Activated CD4-positive, alpha-beta T cell treated with anti-CD3 and anti-CD28 coated beads, Interleukin-2, amount 10 ng/mL, durations not matched to agents 7 days and 5 days (primary cell): Measurements from ENCODE around the gene ANKS1B. TPM values are rescaled to one million over a fixed set of nuclear protein-coding genes. Genes with fewer than 3 reads are reported as not detected.
"Not testable (repeated sequence)": the region's sequence is repeated elsewhere in the genome, so short reads cannot be mapped to it uniquely, and the experiment has no call there.

ENCODE experiments used
- CTCF ChIA-PET: fragments of 350-600 bp; sonication (Branson Sonifier 250); formaldehyde crosslinking; loops from one replicate; lab custom pipeline; 2021; ENCODE audit warnings: antibody characterized with exemption; lab: Charles Lee
- POLR2A ChIA-PET: fragments of 350-600 bp; sonication (Branson Sonifier 250); formaldehyde crosslinking; loops from one replicate; lab custom pipeline; 2021; ENCODE audit warnings: antibody characterized with exemption; lab: Charles Lee
- DNase-seq: peaks from one replicate; pipeline ENCODE4 v3.0.0-alpha.2; 2020
- H3K27ac Mint-ChIP-seq: one replicate; pipeline ENCODE4 v1.8.0; 2021; ENCODE audit warnings: mild to moderate bottlenecking, moderate library complexity, mixed read lengths
- H3K27me3 Mint-ChIP-seq: one replicate; pipeline ENCODE4 v1.8.0; 2021; ENCODE audit warnings: mixed read lengths
- H3K36me3 Mint-ChIP-seq: one replicate; pipeline ENCODE4 v1.8.0; 2021; ENCODE audit warnings: low read depth, mixed read lengths
- H3K4me1 Mint-ChIP-seq: one replicate; pipeline ENCODE4 v1.8.0; 2021; ENCODE audit warnings: mixed read lengths
- H3K4me3 Mint-ChIP-seq: one replicate; pipeline ENCODE4 v1.8.0; 2021; ENCODE audit warnings: mild to moderate bottlenecking, moderate library complexity, mixed read lengths
- H3K9me3 Mint-ChIP-seq: one replicate; pipeline ENCODE4 v1.8.0; 2021; ENCODE audit warnings: mixed read lengths
- total RNA-seq, 2 experiments: library from RNA; stranded (reverse); gene quantifications; one replicate each; pipeline ENCODE4 v1.2.3, GENCODE V29; 2021

Gene ANKS1B
- total RNA-seq, 2 experiments from 2014 or later, result 0.17 to 0.25 TPM

DNA sequence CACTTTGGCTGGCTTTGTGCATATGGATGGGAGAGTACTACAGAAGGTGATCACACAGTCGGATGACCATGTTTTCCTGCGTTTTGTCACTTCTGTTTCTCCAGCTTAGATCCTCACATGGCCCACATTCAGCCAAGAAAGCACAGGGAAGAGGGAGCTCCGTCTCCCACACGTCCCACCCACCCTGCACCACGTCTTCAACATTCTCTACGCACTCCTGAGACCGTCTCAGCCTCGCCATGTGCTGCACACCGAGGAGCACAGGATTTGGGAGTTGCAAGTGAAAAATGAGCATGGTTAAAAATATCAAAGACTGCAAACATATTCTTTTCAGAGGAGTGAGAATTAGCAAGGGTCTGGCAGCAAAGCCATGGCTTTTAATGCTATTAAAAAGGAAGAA is 1217.5 kb downstream of the ANKS1B start:
- POLR2A ChIA-PET, result no interaction called here

DNA sequence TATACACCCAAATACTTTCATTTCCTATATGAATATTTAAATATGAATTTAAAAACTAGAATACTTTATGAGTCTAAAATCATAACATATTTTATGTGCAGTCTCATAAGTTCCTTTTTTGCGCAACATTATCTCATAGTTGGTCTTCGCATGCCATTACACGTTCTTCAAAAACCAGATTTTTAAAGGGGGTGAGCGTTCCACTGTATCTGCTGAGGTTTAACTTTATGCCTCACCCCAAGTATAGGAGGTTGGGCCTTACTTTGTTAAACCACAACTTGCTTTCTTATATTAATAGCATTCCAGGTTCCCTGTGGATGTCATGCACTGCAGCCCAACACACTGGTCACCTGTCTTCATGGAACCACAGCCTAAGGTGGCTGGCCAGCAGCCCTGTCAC is 1221.1 kb downstream of the ANKS1B start:
- CTCF ChIA-PET, result no interaction called here
- no peaks in the 10 kb centered on the region for H3K36me3 Mint-ChIP-seq
- H3K27me3 Mint-ChIP-seq, result peaks cover 4% of the 10 kb centered on the region
- H3K9me3 Mint-ChIP-seq, result no peaks in the 10 kb centered on the region
- POLR2A ChIA-PET, result no interaction called here
- DNase-seq, result no peak
- H3K4me3 Mint-ChIP-seq, result no peak overlapping the region
- H3K27ac Mint-ChIP-seq, result no peak overlapping the region
- no peaks in the 10 kb centered on the region for H3K4me1 Mint-ChIP-seq

More for the DNA sequence above, 1217.5 kb downstream of the ANKS1B start:
- Mint-ChIP-seq H3K27me3 (peaks cover 4% of the 10 kb centered on the region), H3K4me1 (peaks cover 2% of the 10 kb centered on the region), H3K27ac (no peak overlapping the region), H3K36me3 (no peaks in the 10 kb centered on the region), H3K4me3 (no peak overlapping the region), H3K9me3 (no peaks in the 10 kb centered on the region)
- CTCF ChIA-PET, result no interaction called here
- DNase-seq, result no peak

DNA sequence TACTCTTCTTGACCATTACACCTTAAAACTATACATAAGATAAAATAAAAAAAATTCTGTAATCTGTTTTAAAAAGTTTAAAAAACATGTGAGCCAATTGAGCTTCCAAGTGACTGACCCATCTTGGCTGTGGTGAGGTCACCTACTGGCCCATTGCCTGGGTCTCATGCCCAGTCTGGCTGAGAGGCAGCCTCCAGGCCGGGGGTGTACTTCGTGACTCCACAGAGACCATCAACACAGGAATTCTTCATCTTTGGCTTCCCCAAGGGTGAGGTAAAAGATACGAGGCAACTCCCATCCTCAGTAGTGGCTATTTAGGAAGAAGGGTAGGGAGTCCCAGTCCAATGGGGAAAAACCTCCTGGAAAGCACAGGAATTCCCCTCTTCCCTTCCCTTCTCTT is 1226.4 kb downstream of the ANKS1B start:
- H3K27ac Mint-ChIP-seq, result no peak overlapping the region
- ChIA-PET POLR2A (no interaction called here), CTCF (interaction anchor here (0.6 to 1.3 kb wide), 4 partner anchors 18 to 295 kb away, joined by 3 to 4 read pairs (median 3); no protein-coding TSS in a partner anchor)
- no peak overlapping the region for H3K4me3 Mint-ChIP-seq
- peaks cover 8% of the 10 kb centered on the region for H3K4me1 Mint-ChIP-seq
- no peaks in the 10 kb centered on the region for H3K9me3 Mint-ChIP-seq
- no peak for DNase-seq
- no peaks in the 10 kb centered on the region for H3K36me3 Mint-ChIP-seq
- no peaks in the 10 kb centered on the region for H3K27me3 Mint-ChIP-seq

DNA sequence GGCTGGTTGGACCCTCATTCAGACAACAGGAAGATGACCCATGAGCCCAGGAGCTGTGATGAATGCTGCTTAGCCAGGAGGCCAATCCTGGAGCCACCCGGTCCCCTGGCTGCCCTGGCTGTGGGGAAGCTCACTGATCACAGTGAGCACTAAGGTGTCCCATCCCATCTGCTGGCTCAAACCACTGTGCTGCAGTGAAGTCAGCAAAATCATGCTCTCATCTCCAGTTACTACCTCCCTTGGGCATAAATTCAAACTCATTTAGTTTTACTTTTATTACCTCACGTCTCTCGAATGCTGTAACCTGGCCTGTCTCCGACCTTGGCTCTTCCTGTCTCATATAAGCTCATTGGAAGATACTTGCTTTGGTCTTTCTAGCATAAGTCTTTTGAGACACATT is 1227.3 kb downstream of the ANKS1B start:
- H3K36me3 Mint-ChIP-seq, result no peaks in the 10 kb centered on the region
- H3K4me1 Mint-ChIP-seq, result peaks cover 8% of the 10 kb centered on the region
- ChIA-PET CTCF (interaction anchor here (0.6 to 1.3 kb wide), 4 partner anchors 15 to 680 kb away, joined by 3 to 4 read pairs (median 3); no protein-coding TSS in a partner anchor), POLR2A (no interaction called here)
- H3K9me3 Mint-ChIP-seq, result no peaks in the 10 kb centered on the region
- H3K27me3 Mint-ChIP-seq, result no peaks in the 10 kb centered on the region
- H3K27ac Mint-ChIP-seq, result no peak overlapping the region
- no peak overlapping the region for H3K4me3 Mint-ChIP-seq
- no peak for DNase-seq

DNA sequence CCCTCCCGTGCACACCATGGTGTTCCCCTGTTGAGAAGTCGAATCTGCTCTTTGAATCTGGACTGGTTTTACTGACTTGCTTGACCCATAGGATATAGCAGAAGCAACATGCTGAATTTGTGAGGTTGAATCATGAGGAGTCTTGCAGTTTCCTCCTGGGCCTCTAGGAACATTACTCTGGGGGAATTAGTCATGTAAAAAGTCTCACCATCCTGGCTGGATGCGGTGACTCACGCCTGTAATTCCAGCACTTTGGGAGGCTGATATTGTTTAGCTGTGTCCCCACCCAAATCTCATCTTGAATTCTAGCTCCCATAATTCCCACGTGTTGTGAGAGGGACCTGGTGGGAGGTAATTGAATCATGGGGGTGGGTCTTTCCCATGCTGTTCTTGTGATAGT is 1228.9 kb downstream of the ANKS1B start:
- H3K36me3 Mint-ChIP-seq, H3K27me3 Mint-ChIP-seq, DNase-seq, H3K9me3 Mint-ChIP-seq, POLR2A ChIA-PET, H3K4me3 Mint-ChIP-seq, H3K4me1 Mint-ChIP-seq, H3K27ac Mint-ChIP-seq: not testable (repeated sequence)
- CTCF ChIA-PET, result interaction anchor here (1.0 to 1.5 kb wide), 2 partner anchors 16 to 79 kb away, joined by 3 to 4 read pairs; no protein-coding TSS in a partner anchor

DNA sequence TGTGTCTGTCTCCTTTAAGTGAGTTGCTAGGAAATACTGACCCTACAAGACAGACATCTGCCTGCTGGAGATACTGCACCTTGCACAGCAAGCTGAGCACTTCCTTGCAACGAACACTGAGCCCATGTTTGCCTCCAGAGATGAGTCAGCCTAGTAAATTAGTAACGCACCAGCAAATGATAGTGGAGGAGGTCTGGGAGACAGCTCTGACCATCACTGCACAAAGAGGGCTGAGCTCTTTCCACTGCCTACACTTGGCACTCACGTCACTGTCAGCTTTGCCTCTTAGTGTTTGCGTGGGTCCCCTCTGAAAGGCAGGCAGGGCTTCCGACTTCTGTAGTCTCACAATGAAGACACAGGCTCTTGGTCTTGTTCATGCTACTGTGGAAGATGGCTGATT is 1230.6 kb downstream of the ANKS1B start:
- H3K27ac Mint-ChIP-seq, result no peak overlapping the region
- no peaks in the 10 kb centered on the region for H3K36me3 Mint-ChIP-seq
- ChIA-PET POLR2A (interaction anchor here (0.6 to 0.7 kb wide), 2 partner anchors 15 to 1612 kb away, joined by 3 read pairs; no protein-coding TSS in a partner anchor), CTCF (interaction anchor here (0.8 to 1.8 kb wide), 2 partner anchors 11 to 33 kb away, joined by 4 to 5 read pairs; no protein-coding TSS in a partner anchor)
- H3K4me1 Mint-ChIP-seq, result peaks cover 8% of the 10 kb centered on the region
- no peak overlapping the region for H3K4me3 Mint-ChIP-seq
- no peak for DNase-seq
- H3K9me3 Mint-ChIP-seq, result no peaks in the 10 kb centered on the region
- no peaks in the 10 kb centered on the region for H3K27me3 Mint-ChIP-seq

DNA sequence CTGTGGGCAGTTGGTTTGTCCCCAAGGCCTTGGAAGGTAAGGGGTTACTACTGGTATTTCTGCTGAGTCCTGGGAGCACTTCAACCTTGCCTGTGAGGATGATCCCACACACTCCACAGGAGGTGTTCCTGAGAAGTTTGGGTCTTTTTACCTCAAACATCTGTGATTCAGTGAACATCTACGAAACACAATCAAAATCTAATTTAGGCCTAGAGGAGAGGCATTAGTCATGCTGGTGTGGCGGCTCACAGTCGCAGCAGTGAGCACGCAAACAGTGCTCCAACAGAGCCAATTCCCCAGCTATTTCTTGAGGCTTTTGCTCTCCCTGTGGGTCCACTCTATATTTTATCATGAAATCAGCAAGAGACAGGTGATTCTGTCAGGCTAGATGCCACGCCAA is 1232.0 kb downstream of the ANKS1B start:
- CTCF ChIA-PET, result interaction anchor here (0.7 to 2.8 kb wide), 5 partner anchors 9 to 101 kb away, joined by 3 to 11 read pairs (median 4); no protein-coding TSS in a partner anchor
- Mint-ChIP-seq H3K27me3 (peaks cover under 1% of the 10 kb centered on the region), H3K9me3 (no peaks in the 10 kb centered on the region), H3K27ac (no peak overlapping the region), H3K4me1 (peaks cover 8% of the 10 kb centered on the region), H3K4me3 (no peak overlapping the region), H3K36me3 (no peaks in the 10 kb centered on the region)
- no peak for DNase-seq
- POLR2A ChIA-PET, result no interaction called here

DNA sequence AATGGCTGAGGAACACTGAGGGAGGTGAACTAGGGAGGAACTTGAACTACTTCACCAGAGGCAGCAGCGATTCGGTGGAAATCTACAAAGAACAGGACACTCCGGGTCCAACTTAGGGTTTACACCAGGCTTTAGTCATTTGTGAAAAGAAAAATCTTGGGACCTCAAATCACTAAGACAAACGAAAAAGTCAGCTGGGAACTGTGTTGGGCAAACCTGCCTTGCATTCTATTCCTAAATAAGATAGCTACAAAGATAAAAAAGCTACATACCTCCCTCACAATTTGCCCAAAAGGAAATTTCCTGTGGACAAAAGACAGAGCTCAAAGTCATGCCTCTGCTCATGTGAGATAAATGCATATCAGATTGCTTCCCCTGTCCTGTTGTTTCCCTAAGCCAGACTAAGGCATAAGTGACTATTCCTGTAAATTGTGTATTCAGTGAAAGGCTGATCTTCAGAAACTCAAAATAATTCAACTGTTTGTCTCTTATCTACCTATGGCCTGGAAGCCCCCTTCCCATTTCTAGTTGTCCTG is 1233.1 kb downstream of the ANKS1B start:
- no peaks in the 10 kb centered on the region for H3K36me3 Mint-ChIP-seq
- no peak overlapping the region for H3K4me3 Mint-ChIP-seq
- peaks cover 12% of the 10 kb centered on the region for H3K27me3 Mint-ChIP-seq
- H3K9me3 Mint-ChIP-seq, result no peaks in the 10 kb centered on the region
- H3K4me1 Mint-ChIP-seq, result peaks cover 12% of the 10 kb centered on the region
- ChIA-PET CTCF (interaction anchor here (1.7 to 2.8 kb wide), 2 partner anchors 11 to 13 kb away, joined by 3 to 11 read pairs; no protein-coding TSS in a partner anchor), POLR2A (no interaction called here)
- no peak for DNase-seq
- no peak overlapping the region for H3K27ac Mint-ChIP-seq

DNA sequence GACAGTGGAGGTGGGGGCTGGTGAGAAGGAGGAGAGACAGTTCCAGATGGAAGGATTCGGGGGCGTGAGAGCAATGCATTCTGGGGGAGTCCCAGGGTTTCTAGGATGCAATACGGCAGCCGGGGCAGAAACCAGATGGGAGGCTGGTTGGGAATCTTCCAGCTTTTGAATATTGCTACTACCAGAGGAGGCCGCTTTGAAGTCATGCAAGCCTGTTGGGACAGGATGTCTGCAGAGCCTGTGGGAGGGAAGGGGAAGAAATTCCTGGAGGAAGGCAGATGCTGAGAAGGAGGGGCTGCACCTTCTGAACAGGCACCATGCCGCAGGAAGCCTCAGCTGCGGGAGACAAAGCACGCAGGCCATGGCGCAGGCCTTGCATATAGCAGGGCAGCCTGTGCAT is 1234.2 kb downstream of the ANKS1B start:
- Mint-ChIP-seq H3K27me3 (peaks cover 20% of the 10 kb centered on the region), H3K4me3 (no peak overlapping the region), H3K27ac (no peak overlapping the region), H3K9me3 (no peaks in the 10 kb centered on the region), H3K4me1 (peaks cover 23% of the 10 kb centered on the region), H3K36me3 (no peaks in the 10 kb centered on the region)
- DNase-seq, result no peak
- ChIA-PET CTCF (interaction anchor here (1.5 to 2.8 kb wide), 2 partner anchors 10 to 21 kb away, joined by 3 to 11 read pairs; no protein-coding TSS in a partner anchor), POLR2A (no interaction called here)

DNA sequence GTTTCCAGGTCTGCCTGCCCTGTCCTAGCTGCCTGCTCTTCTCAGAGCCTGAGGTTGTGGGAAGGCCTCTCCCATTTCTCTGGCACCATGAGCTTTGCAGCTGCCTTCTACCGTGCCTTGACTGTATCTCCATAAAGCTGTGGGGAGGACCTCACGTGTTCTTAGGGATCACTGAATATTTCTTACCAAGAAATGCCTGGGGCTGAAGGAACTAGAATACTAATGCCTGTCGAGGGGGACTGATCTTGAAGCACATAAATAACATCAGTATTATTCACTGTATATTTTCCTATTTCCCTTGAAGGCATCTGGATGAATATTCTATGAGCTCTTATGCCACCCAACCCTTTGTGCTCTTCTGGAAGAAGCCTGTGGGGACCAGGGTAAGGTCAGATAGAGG is 1236.3 kb downstream of the ANKS1B start:
- Mint-ChIP-seq H3K4me3 (no peak overlapping the region), H3K4me1 (peaks cover 19% of the 10 kb centered on the region), H3K27me3 (peaks cover 22% of the 10 kb centered on the region), H3K36me3 (no peaks in the 10 kb centered on the region), H3K27ac (no peak overlapping the region), H3K9me3 (no peaks in the 10 kb centered on the region)
- POLR2A ChIA-PET, result no interaction called here
- CTCF ChIA-PET, result interaction anchor here (0.6 to 1.4 kb wide), 3 partner anchors 14 to 129 kb away, joined by 3 read pairs; no protein-coding TSS in a partner anchor
- no peak for DNase-seq

DNA sequence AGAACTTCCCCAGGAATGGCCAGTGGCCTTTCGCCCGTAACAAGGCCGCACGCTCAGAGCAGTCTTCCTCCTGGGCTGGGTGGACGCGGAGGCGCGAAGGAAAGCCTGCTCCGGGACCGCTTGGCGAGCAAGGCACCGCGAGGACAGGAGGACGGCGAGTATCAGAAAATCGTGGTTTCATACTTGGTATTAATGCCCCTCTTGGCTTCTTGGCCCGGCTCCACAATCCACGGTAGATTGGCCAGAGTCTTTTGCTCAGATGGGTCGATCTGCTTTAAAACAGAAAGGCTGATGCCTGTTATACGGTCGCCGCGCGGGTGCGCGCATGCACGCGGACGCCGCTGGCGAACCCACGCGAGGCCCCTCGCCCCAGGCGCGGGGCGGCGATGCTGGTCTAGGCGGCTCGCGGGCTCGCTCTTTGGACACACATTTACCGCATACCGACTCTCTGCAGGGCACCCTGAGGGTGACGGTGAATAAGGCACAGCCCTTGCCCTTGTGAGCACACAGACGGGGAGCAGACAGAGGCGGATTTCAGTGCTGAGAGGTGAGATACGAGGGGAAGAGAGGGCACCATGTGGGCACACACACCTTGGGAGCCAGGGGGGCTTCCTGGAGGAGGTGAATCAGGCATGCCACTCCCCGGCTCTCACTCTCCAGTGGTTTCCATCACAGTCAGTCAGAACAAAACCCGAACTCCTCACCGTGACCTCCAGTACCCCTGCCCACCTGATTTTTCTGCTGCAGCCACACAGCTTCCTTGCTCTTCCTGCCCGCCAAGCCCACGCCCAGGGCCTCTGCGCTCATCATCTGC is 1239.0 kb downstream of the ANKS1B start:
- POLR2A ChIA-PET, result no interaction called here
- Mint-ChIP-seq H3K36me3 (no peaks in the 10 kb centered on the region), H3K4me1 (peaks cover 34% of the 10 kb centered on the region), H3K4me3 (peak overlapping the region; percentile 61), H3K27ac (peak overlapping the region; percentile 7), H3K27me3 (peaks cover 22% of the 10 kb centered on the region), H3K9me3 (no peaks in the 10 kb centered on the region)
- CTCF ChIA-PET, result no interaction called here
- peak; percentile 30 for DNase-seq

DNA sequence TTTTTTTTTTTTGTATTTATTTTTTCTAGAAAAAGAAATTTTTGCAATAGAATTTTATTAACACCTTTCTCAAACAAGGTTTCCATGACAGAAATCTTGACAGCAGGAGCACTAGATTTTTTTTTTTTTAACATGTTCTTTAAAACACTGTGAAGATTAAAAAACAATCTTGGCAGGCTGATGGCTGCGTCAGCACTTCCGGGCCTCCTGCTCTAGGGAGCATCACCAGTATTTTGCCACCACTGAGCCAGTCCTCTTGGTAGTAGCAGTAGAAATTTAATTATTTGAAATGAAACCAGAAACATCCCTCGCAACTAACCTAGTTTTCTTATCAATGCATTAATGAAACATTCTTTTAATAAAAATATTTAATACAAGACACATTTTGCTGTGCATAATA is 1240.1 kb downstream of the ANKS1B start:
- H3K4me3 Mint-ChIP-seq, result peak overlapping the region; percentile 47
- H3K27ac Mint-ChIP-seq, result no peak overlapping the region
- H3K27me3 Mint-ChIP-seq, result peaks cover 22% of the 10 kb centered on the region
- DNase-seq, result no peak
- no peaks in the 10 kb centered on the region for H3K9me3 Mint-ChIP-seq
- CTCF ChIA-PET, result no interaction called here
- peaks cover 38% of the 10 kb centered on the region for H3K4me1 Mint-ChIP-seq
- no peaks in the 10 kb centered on the region for H3K36me3 Mint-ChIP-seq
- POLR2A ChIA-PET, result no interaction called here
